Esophagus (tissue), 2 donors: Measurements from ENCODE around the gene PAQR8. TPM values are rescaled to one million over a fixed set of nuclear protein-coding genes. Genes with fewer than 3 reads are reported as not detected.

Experiments
- H3K27ac ChIP-seq, 2 donors: one replicate each; pipeline ENCODE4 v1.5.1; 2013; ENCODE audit warnings: low read depth in 2 of 2, mild to moderate bottlenecking in 2 of 2, inconsistent platforms in 1 of 2, low read length in 1 of 2, moderate library complexity in 1 of 2
- H3K27me3 ChIP-seq, 2 donors: one replicate each; pipeline ENCODE4 v1.6.1; 2013; ENCODE audit warnings: low read length in 2 of 2, control low read depth in 1 of 2, mild to moderate bottlenecking in 1 of 2; ENCODE audit not compliant: insufficient read depth in 2 of 2, control insufficient read depth in 1 of 2
- H3K36me3 ChIP-seq, 2 donors: one replicate each; pipeline ENCODE4 v1.6.1; 2013; ENCODE audit warnings: low read length in 1 of 2; ENCODE audit not compliant: control insufficient read depth in 2 of 2, insufficient read depth in 2 of 2
- H3K4me1 ChIP-seq, 2 donors: one replicate each; pipeline ENCODE4 v1.6.1; 2013; ENCODE audit warnings: low read length in 1 of 2; ENCODE audit not compliant: control insufficient read depth in 2 of 2, insufficient read depth in 2 of 2
- H3K4me3 ChIP-seq, 2 donors: one replicate each; pipeline ENCODE4 v1.5.1; 2013; ENCODE audit warnings: low read length in 2 of 2, mild to moderate bottlenecking in 2 of 2, low read depth in 1 of 2, moderate library complexity in 1 of 2
- H3K9me3 ChIP-seq, 2 donors: one replicate each; pipeline ENCODE4 v1.6.1; 2013; ENCODE audit warnings: mild to moderate bottlenecking in 2 of 2, low read depth in 1 of 2, low read length in 1 of 2, moderate library complexity in 1 of 2; ENCODE audit not compliant: control insufficient read depth in 2 of 2, insufficient read depth in 1 of 2
- WGBS, 2 donors: extraction: QIAGEN DNeasy Blood & Tissue Kit; methylation state at CpG; one replicate each; pipeline ENCODE4 v1.1.7; 2013; 5-methylcytosine and 5-hydroxymethylcytosine counted together
- polyA plus RNA-seq, 2 donors: library from polyadenylated mRNA; stranded (reverse); fragments of 200-250 nt; gene quantifications; one replicate each; pipeline ENCODE4 v1.2.3, GENCODE V29; 2013
- donor health status: healthy with polysubstance abuse.
- donor health status: Bipolar disorder and iron deficiency.

The PAQR8 gene
- polyA plus RNA-seq, 2 donors, result 5.1 to 7.7 TPM

GRCh38 chr6:52345311-52345710 is 16.6 kb upstream of the PAQR8 start:
- H3K9me3 ChIP-seq, result no peaks in the 10 kb centered on the region
- no peak overlapping the region for H3K4me3 ChIP-seq
- WGBS, 2 donors, result 91 to 100% methylated on average over 1 of the region's 1 CpG
- no peaks in the 10 kb centered on the region for H3K36me3 ChIP-seq
- H3K27me3 ChIP-seq, result no peaks in the 10 kb centered on the region
- no peak overlapping the region for H3K27ac ChIP-seq
- H3K4me1 ChIP-seq, result peaks cover 0 to 4% of the 10 kb centered on the region in 2 donors

GRCh38 chr6:52346503-52346902 is 15.4 kb upstream of the PAQR8 start:
- 56 to 71% methylated on average over 2 of the region's 2 CpGs for WGBS, 2 donors
- no peaks in the 10 kb centered on the region for H3K36me3 ChIP-seq

GRCh38 chr6:52347818-52348217 is 14.1 kb upstream of the PAQR8 start:
- Histone ChIP-seq H3K27ac (no peak overlapping the region), H3K27me3 (no peaks in the 10 kb centered on the region), H3K9me3 (no peaks in the 10 kb centered on the region), H3K36me3 (no peaks in the 10 kb centered on the region), H3K4me3 (no peak overlapping the region), H3K4me1 (peaks cover 0 to 4% of the 10 kb centered on the region in 2 donors)
- WGBS, 2 donors, result 84 to 88% methylated on average over 1 of the region's 1 CpG

More at GRCh38 chr6:52346503-52346902, 15.4 kb upstream of the PAQR8 start:
- Histone ChIP-seq H3K27me3 (no peaks in the 10 kb centered on the region), H3K4me3 (no peak overlapping the region), H3K27ac (no peak overlapping the region), H3K4me1 (peaks cover 0 to 4% of the 10 kb centered on the region in 2 donors), H3K9me3 (no peaks in the 10 kb centered on the region)

- H3K9me3 ChIP-seq, result no peaks in the 10 kb centered on the region
- H3K4me1 ChIP-seq, result peaks cover 0 to 4% of the 10 kb centered on the region in 2 donors
- peak overlapping the region; percentile 62 to 76 for H3K27ac ChIP-seq
- H3K4me3 ChIP-seq, result no peak overlapping the region
- WGBS, 2 donors, result 97 to 100% methylated on average over 1 of the region's 1 CpG
- H3K27me3 ChIP-seq, result no peaks in the 10 kb centered on the region
- H3K36me3 ChIP-seq, result no peaks in the 10 kb centered on the region
These were observed 10.1 kb upstream of the PAQR8 start for GRCh38 chr6:52351879-52352238.

- Histone ChIP-seq H3K4me3 (no peak overlapping the region), H3K27me3 (no peaks in the 10 kb centered on the region), H3K27ac (peak overlapping the region; percentile 62 to 76), H3K4me1 (peaks cover 0 to 4% of the 10 kb centered on the region in 2 donors), H3K9me3 (no peaks in the 10 kb centered on the region), H3K36me3 (no peaks in the 10 kb centered on the region)
- 23 to 31% methylated on average over 5 of the region's 5 CpGs for WGBS, 2 donors
These were observed 9.5 kb upstream of the PAQR8 start for GRCh38 chr6:52352239-52353018.

- no peak overlapping the region for H3K4me3 ChIP-seq
- H3K27ac ChIP-seq, result no peak overlapping the region
- no peaks in the 10 kb centered on the region for H3K36me3 ChIP-seq
- H3K4me1 ChIP-seq, result peaks cover 0 to 4% of the 10 kb centered on the region in 2 donors
- H3K9me3 ChIP-seq, result no peaks in the 10 kb centered on the region
- 30 to 93% methylated on average over 2 of the region's 2 CpGs for WGBS, 2 donors
- no peaks in the 10 kb centered on the region for H3K27me3 ChIP-seq
These were observed 5.9 kb upstream of the PAQR8 start for GRCh38 chr6:52356017-52356416.

- Histone ChIP-seq H3K27me3 (no peaks in the 10 kb centered on the region), H3K4me1 (peaks cover 0 to 5% of the 10 kb centered on the region in 2 donors), H3K9me3 (no peaks in the 10 kb centered on the region), H3K4me3 (no peak overlapping the region), H3K36me3 (no peaks in the 10 kb centered on the region), H3K27ac (no peak overlapping the region)
- WGBS, 2 donors, result 76 to 78% methylated on average over 1 of the region's 1 CpG
These were observed 2.5 kb upstream of the PAQR8 start for GRCh38 chr6:52359403-52359802.

GRCh38 chr6:52360028-52360427 is 1.9 kb upstream of the PAQR8 start:
- 81% methylated on average over 3 of the region's 3 CpGs for WGBS, 2 donors
- no peak overlapping the region for H3K27ac ChIP-seq
- peaks cover 0 to 5% of the 10 kb centered on the region in 2 donors for H3K4me1 ChIP-seq
- H3K36me3 ChIP-seq, result no peaks in the 10 kb centered on the region
- H3K9me3 ChIP-seq, result no peaks in the 10 kb centered on the region
- H3K27me3 ChIP-seq, result no peaks in the 10 kb centered on the region
- H3K4me3 ChIP-seq, result no peak overlapping the region

- H3K27ac ChIP-seq, result peak overlapping the region; percentile 75 to 83
- WGBS, 2 donors, result 69 to 71% methylated on average over 11 of the region's 11 CpGs
- H3K36me3 ChIP-seq, result no peaks in the 10 kb centered on the region
- no peaks in the 10 kb centered on the region for H3K9me3 ChIP-seq
- peaks cover 0 to 5% of the 10 kb centered on the region in 2 donors for H3K4me1 ChIP-seq
- H3K27me3 ChIP-seq, result no peaks in the 10 kb centered on the region
- no peak overlapping the region for H3K4me3 ChIP-seq
These were observed 1.1 kb upstream of the PAQR8 start for GRCh38 chr6:52360601-52361413.
